Measurements from ENCODE around the gene PDSS2.

Gene PDSS2

DNA sequence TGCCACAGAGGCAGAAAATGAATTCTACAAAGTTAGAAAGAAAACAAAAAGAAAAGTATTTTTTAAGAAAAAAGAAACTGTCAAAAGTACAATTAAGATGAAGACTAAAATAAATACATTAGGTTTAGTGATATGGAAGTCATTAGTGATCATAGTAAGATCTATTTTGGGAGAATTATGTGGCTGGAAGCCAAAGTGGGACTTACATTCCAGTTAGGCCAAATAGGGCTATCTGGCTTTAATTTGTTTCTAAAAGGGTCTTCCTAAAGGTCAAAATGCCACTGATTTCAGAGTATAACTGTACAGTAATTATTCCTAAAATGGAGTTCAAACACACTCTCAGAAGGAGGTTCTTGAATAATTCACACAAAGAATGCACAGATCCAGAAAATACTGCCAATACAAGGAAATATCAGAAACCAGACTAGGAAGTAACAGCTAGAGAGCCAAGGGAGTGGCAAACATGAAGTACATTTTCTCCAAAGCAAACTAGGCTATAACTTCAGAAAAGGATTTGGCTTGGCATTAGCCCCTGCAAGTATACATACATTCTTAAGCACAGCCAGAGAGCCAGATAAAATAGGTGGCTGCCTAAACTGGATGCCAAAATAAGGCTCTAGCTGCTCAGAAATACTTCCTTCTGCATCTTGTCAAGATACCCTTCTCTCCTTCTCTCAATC is 45.3 kb downstream of the PDSS2 start:
- H3K27ac ChIP-seq = no peak overlapping the region
- TF ChIP-seq ZFX (IDR thresholded peaks at IDR 0.05; ENCODE audit: borderline replicate concordance) (no peak), CTCF (IDR thresholded peaks at IDR 0.05) (no peak)

DNA sequence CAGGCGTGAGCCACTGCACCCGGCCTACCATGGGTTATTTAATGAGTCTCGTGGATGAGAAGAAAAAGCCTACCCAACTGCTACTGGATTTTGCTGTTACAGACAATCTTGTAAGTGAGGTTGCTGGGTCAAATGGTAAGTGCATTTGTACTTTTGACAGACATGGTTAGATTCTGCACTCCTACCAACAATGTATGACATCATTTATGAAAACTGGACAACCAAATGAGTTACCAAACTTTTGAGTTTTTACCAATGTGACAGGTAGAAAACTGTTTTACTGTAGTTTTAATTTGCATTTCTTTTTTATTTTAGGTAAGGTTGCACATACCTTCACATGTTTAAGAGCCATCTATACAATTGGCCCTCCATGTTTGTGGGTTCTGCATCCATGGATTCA is 48.2 kb downstream of the PDSS2 start:
- no peak for TF ChIP-seq CTCF (IDR thresholded peaks at IDR 0.05)
- no peak overlapping the region for H3K27ac ChIP-seq

- TF ChIP-seq ZFX (IDR thresholded peaks at IDR 0.05; ENCODE audit: borderline replicate concordance) (no peak), CTCF (IDR thresholded peaks at IDR 0.05) (no peak)
- no peak overlapping the region for H3K27ac ChIP-seq
Measured at GRCh38 chr6:107409942-107410341, 49.4 kb downstream of the PDSS2 start.

DNA sequence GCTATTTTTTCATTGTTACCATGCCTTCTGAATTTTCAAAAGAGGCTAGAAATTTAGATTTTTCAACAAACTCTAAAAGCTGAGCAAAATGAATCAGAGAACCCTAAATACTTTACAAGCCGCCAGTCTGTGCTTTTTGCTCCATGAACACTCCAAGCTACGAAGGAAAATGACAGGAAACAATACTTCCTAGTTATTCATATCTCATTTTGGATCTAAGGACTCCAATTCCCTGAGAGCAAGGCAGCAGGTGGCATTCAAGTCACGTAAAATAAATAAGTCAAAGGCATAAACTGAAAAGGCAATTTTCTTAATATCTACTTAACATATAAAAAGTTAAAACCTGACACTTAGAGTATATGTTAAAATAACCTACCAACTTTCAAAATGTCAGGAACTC is 50.6 kb downstream of the PDSS2 start:
- H3K27ac ChIP-seq = no peak overlapping the region
- TF ChIP-seq ZFX (IDR thresholded peaks at IDR 0.05; ENCODE audit: borderline replicate concordance) = no peak

GRCh38 chr6:107405002-107405401 is 54.4 kb downstream of the PDSS2 start:
- no peak for TF ChIP-seq CTCF (IDR thresholded peaks at IDR 0.05)
- TF ChIP-seq ZFX (IDR thresholded peaks at IDR 0.05; ENCODE audit: borderline replicate concordance) = no peak
- no peak overlapping the region for H3K27ac ChIP-seq

DNA sequence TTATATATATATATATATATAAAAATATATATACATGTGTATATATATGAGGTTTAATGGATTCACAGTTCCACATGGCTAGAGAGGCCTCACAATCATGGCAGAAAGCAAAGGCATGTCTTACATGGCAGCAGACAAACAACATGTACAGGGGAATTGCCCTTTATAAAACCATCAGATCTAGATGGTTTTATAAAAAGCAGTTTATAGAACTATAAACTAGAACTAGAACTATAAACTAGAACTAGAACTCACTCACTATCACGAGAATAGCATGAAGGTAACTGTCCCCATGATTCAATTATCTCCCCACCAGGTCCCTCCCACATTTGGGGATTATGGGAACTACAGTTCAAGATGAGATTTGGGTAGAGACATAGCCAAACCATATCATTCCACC is 56.8 kb downstream of the PDSS2 start:
- TF ChIP-seq CTCF (IDR thresholded peaks at IDR 0.05) = no peak
- no peak for TF ChIP-seq ZFX (IDR thresholded peaks at IDR 0.05; ENCODE audit: borderline replicate concordance)
- H3K27ac ChIP-seq = no peak overlapping the region

- H3K27ac ChIP-seq = no peak overlapping the region
- no peak for TF ChIP-seq CTCF (IDR thresholded peaks at IDR 0.05)
- no peak for TF ChIP-seq ZFX (IDR thresholded peaks at IDR 0.05; ENCODE audit: borderline replicate concordance)
Measured at GRCh38 chr6:107401573-107401972, 57.8 kb downstream of the PDSS2 start.

- H3K27ac ChIP-seq = no peak overlapping the region
- TF ChIP-seq CTCF (IDR thresholded peaks at IDR 0.05) = no peak
- TF ChIP-seq ZFX (IDR thresholded peaks at IDR 0.05; ENCODE audit: borderline replicate concordance) = no peak
Measured at GRCh38 chr6:107400616-107401147, 58.7 kb downstream of the PDSS2 start.

Measured in 22Rv1 (cell line).